HL-60 (cell line): ENCODE measurements around the gene ARFIP1.
A peak's percentile ranks its signal among the peaks of the same experiment; 100 is the strongest.

ENCODE experiments used
- DNase-seq, 2 experiments: peaks; one replicate each; pipeline ENCODE4 v3.0.0-alpha.2; 2010 to 2020; ENCODE audit warnings: low read depth in 1 of 2, low spot score in 1 of 2
- H3K27ac ChIP-seq: fragments of 250-450 bp; sonication (Bioruptor Pico); replicated peaks from 2 replicates; pipeline ENCODE4 v1.5.1; 2020; ENCODE audit warnings: mild to moderate bottlenecking, moderate library complexity
- H3K27me3 ChIP-seq: fragments of 250-450 bp; sonication (Bioruptor Pico); 2 replicates; pipeline ENCODE4 v1.5.1; 2021; ENCODE audit warnings: mild to moderate bottlenecking, moderate library complexity; ENCODE audit not compliant: insufficient read depth, poor library complexity, severe bottlenecking
- H3K4me3 ChIP-seq: replicated peaks from 2 replicates; pipeline ENCODE4 v1.5.1; 2011; ENCODE audit warnings: mild to moderate bottlenecking, control low read depth, low read length; ENCODE audit not compliant: insufficient read depth
- GABPA ChIP-seq: IDR thresholded peaks from 2 replicates; pipeline ENCODE4 v1.6.1; 2012; ENCODE audit warnings: low read depth
- POLR2AphosphoS5 ChIP-seq: IDR thresholded peaks from 2 replicates; pipeline ENCODE4 v1.6.1; 2012; ENCODE audit warnings: low read depth
- SPI1 ChIP-seq: IDR thresholded peaks from 2 replicates; pipeline ENCODE4 v1.6.1; 2012; ENCODE audit warnings: low read depth, mild to moderate bottlenecking, borderline replicate concordance
- TF ChIP-seq, protein P1 (sequence below): IDR thresholded peaks from 2 replicates; pipeline ENCODE4 v1.6.1; 2012; ENCODE audit warnings: low read depth; ENCODE audit not compliant: insufficient replicate concordance
- TF ChIP-seq, protein P2 (sequence below): IDR thresholded peaks from one replicate; pipeline ENCODE4 v1.5.1; 2011; ENCODE audit warnings: low read length, control low read depth, inconsistent platforms; ENCODE audit not compliant: insufficient read depth

The ARFIP1 gene

DNA sequence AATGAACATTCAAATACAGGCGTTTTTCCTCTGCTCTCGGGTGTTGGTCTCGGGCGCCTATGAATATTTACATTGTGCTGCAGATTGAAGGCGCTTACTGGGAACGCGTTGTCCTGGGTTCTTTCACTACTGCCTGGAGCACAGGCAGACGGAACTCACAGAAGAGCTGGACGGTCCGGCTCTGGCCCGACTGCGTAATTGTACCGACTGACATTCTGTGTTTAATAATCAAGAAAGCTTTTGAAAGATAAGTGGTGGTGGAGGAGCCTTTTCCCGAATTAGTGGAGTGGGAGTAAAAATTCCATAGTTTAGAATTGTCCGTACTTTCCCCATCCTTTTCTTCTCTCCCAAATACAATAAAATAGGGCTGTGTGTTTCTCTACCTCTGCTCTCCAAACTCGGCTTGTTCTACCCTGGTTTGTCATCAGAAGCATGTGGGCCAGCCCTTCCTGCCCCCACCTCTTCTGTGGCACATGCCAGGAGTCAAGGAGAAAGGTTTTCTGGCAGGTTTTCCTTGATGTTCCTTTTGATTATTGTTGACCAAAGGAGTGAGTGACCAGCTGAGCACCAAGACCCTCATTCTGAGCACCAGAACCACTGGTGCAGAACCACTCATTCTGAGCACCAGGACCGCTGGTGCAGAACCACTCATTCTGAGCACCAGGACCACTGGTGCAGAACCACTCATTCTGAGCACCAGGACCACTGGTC is 158.6 kb downstream of the ARFIP1 start:
- TF ChIP-seq, protein P1, sequence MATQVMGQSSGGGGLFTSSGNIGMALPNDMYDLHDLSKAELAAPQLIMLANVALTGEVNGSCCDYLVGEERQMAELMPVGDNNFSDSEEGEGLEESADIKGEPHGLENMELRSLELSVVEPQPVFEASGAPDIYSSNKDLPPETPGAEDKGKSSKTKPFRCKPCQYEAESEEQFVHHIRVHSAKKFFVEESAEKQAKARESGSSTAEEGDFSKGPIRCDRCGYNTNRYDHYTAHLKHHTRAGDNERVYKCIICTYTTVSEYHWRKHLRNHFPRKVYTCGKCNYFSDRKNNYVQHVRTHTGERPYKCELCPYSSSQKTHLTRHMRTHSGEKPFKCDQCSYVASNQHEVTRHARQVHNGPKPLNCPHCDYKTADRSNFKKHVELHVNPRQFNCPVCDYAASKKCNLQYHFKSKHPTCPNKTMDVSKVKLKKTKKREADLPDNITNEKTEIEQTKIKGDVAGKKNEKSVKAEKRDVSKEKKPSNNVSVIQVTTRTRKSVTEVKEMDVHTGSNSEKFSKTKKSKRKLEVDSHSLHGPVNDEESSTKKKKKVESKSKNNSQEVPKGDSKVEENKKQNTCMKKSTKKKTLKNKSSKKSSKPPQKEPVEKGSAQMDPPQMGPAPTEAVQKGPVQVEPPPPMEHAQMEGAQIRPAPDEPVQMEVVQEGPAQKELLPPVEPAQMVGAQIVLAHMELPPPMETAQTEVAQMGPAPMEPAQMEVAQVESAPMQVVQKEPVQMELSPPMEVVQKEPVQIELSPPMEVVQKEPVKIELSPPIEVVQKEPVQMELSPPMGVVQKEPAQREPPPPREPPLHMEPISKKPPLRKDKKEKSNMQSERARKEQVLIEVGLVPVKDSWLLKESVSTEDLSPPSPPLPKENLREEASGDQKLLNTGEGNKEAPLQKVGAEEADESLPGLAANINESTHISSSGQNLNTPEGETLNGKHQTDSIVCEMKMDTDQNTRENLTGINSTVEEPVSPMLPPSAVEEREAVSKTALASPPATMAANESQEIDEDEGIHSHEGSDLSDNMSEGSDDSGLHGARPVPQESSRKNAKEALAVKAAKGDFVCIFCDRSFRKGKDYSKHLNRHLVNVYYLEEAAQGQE, result no peak
- TF ChIP-seq GABPA, result no peak
- no peak for TF ChIP-seq POLR2AphosphoS5
- TF ChIP-seq SPI1, result no peak
- TF ChIP-seq, protein P2, sequence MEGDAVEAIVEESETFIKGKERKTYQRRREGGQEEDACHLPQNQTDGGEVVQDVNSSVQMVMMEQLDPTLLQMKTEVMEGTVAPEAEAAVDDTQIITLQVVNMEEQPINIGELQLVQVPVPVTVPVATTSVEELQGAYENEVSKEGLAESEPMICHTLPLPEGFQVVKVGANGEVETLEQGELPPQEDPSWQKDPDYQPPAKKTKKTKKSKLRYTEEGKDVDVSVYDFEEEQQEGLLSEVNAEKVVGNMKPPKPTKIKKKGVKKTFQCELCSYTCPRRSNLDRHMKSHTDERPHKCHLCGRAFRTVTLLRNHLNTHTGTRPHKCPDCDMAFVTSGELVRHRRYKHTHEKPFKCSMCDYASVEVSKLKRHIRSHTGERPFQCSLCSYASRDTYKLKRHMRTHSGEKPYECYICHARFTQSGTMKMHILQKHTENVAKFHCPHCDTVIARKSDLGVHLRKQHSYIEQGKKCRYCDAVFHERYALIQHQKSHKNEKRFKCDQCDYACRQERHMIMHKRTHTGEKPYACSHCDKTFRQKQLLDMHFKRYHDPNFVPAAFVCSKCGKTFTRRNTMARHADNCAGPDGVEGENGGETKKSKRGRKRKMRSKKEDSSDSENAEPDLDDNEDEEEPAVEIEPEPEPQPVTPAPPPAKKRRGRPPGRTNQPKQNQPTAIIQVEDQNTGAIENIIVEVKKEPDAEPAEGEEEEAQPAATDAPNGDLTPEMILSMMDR, result no peak
- Histone ChIP-seq H3K27ac (no peak overlapping the region), H3K27me3 (peaks cover 36% of the 10 kb centered on the region), H3K4me3 (peak overlapping the region; percentile 62)
- no peak for DNase-seq

DNA sequence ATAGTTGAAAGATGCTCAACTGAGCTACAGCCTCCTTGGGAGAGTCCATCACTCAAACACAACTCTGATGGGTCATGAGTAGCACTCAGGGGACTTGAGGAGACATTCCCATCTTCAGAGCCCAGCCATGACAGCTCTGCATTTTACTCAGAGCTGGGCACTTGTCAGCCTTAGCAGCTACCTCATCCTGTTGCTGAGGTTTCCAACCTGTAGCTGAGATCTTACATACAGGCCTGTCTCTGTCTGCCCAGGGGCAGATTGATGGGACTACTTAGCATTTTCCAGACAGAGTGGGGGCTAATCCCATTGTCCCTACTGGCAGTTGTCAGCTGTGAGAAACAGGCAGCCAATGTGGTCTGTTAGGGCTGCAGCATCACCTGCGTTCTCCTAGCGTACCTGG is 159.9 kb downstream of the ARFIP1 start:
- no peak for DNase-seq
- Histone ChIP-seq H3K27ac (no peak overlapping the region), H3K27me3 (peaks cover 36% of the 10 kb centered on the region), H3K4me3 (no peak overlapping the region)
- no peak for TF ChIP-seq POLR2AphosphoS5
- no peak for TF ChIP-seq GABPA
- no peak for TF ChIP-seq SPI1
- TF ChIP-seq, protein P2, result no peak
- TF ChIP-seq, protein P1, result no peak

DNA sequence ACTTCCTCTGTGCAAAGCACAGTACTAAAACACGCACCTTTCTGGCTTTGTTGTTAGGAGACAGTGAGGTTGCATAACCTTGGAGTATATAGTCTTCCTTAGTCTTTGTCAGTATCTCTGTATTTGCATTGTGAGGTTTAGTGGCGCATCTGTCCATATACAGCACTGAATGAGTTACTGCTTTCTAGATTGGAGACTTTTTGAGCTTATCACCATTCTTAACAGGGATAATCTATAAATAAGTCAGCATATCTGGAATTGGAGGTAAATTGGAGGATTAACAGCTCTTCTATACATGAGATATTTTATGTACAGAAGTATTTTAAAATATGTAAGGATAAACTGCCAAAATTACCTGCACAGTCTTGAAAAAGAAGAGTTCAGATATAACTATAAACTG is 160.7 kb downstream of the ARFIP1 start:
- no peak for DNase-seq
- Histone ChIP-seq H3K4me3 (no peak overlapping the region), H3K27ac (no peak overlapping the region), H3K27me3 (peaks cover 33% of the 10 kb centered on the region)
- TF ChIP-seq POLR2AphosphoS5, result no peak
- TF ChIP-seq SPI1, result no peak
- TF ChIP-seq, protein P1, result no peak
- TF ChIP-seq GABPA, result no peak
- TF ChIP-seq, protein P2, result no peak
